Dermis microvascular lymphatic vessel endothelial cell (primary cell): ENCODE measurements around the gene FOS. TPM values are rescaled to one million over a fixed set of nuclear protein-coding genes. Genes with fewer than 3 reads are reported as not detected.
"Not testable (repeated sequence)": the region's sequence is repeated elsewhere in the genome, so short reads cannot be mapped to it uniquely, and the experiment has no call there.

Experiments
- DNase-seq, 2 donors: peaks; one replicate each; pipeline versions ENCODE4 v3.0.0 to v3.0.0-alpha.2; 2010; ENCODE audit warnings: low read depth in 2 of 2
- total RNA-seq: library from RNA; depleted of rRNA; stranded (reverse); fragments of >200 nt; gene quantifications from 2 replicates; pipeline ENCODE4 v1.2.1, GENCODE V29; 2014

The FOS gene
- total RNA-seq, 1 donor from 2014 or later, result 25.5 TPM

DNA sequence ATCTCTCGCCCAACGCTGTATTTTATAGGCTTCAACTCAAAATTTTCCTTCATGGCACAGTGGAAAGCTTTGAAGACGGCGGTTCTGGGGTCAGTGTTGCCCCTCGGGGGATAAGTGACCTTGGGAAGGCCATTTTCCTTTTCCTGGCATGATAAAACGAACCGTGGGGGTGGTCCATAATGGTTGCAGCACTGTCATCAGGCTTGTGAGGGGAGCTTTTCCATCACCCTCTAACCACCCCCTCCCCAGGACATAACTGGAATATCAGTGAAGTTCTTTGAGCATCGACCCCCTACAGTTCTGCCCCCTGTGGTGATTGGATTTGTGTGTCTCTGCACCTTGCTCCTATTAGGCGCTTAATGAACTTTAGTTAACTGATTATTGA, 16.0 kb downstream of the FOS start:
- DNase-seq, result peak in 1 of 2 donors; percentile 43

DNA sequence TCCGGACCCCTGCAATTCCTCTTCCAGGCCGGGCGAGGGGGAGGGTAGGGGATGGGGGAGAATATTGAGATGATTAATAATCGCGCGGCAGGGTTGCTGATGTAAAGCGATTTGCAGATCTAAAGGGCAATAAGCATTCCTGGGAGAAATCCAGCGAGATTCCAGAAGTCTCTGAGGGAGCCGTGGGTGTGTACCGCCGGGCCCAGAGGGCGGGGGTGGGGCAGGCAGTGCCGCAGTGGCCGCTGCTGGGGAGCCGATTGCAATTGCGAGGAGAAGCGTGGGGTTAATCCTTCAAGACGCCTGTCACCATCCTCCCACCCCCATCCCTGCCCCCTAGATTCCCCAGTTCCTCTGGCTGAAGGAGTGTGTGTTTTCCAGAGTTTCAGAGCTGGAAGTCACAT, 16.4 kb downstream of the FOS start:
- DNase-seq, result peak in 1 of 2 donors; percentile 52

DNA sequence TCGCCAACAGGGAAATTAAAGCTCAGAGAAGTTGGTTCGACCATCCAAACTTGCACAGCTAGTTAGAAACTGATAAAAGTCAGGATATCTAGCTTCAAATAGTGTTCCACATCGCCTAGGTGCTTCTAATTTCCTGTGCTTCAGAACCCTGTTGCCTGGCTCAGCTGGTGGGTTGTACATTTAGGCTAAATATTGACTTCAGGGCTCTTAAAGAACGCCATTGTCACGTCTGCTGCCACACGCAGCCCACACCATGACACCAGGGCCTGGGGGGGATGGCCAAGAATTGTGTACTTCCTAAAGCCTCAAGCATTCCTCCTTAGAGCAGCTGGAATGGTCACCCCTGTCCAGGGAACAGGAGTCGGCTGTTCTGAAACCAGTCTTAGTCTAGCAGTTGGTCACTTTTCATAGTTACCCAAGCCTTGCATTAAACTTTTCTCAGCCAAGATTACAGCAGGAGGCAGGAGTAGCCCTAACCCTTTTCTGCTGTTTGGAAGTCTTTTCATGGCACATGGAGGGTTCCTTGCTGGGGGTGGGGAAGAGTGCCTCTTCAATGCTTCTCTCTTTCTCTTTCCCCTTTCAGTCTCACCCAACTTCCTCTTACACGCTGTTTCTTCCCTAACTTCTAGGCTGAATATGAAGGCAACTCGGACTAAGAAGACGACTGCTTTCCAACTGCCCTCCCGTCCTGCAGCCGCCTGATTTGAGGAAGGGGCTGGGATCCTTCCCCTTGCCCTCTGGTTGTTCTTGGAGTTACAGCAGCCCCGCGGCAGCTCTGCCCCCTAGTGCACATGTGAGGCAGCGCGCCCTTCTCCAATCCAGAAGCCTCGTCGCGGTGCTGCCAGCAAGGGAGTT, 17.1 kb downstream of the FOS start:
- peak in 1 of 2 donors; percentile 79 for DNase-seq

GRCh38 chr14:75297411-75298040, 18.9 kb downstream of the FOS start:
- DNase-seq, result no peak

GRCh38 chr14:75298187-75298965, 19.7 kb downstream of the FOS start:
- DNase-seq, result no peak

- no peak for DNase-seq
Observed at GRCh38 chr14:75299059-75299458, 20.4 kb downstream of the FOS start.

DNA sequence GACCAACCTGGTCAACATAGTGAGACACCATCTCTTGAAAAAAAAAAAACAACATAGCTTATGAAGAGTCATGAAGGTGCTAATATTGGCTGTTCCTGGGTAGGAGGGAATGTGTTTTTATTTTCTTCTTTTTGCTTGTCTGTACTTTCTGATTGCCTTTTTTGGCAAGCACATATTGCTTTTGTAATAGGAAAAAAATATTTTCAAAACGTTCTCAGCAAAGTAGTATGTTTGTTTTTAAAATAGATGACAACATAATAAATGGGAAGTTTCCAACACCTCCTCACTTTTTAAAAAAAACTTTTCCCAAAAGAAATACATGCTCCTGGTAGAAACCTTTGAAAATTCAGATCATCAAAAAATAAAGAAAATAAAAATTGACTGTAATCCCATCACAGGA, 20.9 kb downstream of the FOS start:
- no peak for DNase-seq

GRCh38 chr14:75301666-75302325, 23.2 kb downstream of the FOS start:
- DNase-seq, result peak in 1 of 2 donors; percentile 66

- peak in 1 of 2 donors; percentile 77 for DNase-seq
Observed at GRCh38 chr14:75303381-75303789, 24.8 kb downstream of the FOS start.

DNA sequence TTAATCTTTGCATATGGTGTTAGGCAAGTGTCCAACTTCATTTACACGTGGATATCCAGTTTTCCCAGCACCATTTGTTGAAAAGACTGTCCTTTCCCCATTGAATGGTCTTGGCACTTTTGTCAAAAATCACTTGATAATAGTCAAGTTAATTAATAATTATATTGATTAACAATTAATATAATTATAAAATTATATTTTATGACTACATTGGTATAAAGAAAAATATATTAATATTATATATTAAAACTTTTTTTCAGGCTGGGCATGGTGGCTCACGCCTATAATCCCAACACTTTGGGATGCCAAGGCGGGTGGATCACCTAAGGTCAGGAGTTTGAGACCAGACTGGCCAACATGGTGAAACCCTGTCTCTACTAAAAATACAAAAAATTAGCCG, 27.8 kb downstream of the FOS start:
- not testable (repeated sequence) for DNase-seq

GRCh38 chr14:75306927-75307699, 28.5 kb downstream of the FOS start:
- DNase-seq, result no peak

DNA sequence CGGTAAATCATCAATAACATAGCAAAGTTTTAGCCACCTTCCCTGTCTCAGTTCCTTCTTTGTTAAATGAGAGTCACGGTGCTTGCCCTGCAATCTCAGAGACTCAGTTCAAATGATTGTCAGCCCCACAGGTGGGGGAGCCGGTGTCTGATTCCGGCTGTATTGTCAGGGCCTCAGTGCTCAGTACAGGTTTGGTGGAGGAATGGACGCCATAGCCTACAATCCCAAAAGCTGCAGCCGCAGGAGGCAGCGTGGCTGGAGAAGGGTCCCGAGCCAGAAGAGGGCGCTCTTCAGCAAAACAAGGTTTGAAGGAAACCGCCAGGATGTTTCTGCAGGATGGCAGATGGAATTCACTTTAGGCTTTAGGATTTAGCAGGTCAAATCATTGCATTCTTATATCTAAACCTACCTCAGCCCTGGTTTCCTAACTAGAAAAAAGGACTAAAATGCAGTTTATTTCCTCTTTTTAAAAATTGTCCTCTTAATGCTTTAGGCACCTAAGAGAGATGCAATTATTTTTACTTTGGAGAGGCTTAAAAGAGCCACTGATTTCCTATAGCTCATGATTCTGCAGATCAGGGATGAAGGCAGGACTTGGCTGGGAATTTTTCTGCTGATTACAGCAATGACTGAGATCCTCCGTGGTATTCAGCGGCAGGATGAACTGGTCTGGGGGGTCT, 29.2 kb downstream of the FOS start:
- peak; percentile 68 to 78 for DNase-seq

GRCh38 chr14:75308991-75309390, 30.4 kb downstream of the FOS start:
- DNase-seq, result not testable (repeated sequence)

DNA sequence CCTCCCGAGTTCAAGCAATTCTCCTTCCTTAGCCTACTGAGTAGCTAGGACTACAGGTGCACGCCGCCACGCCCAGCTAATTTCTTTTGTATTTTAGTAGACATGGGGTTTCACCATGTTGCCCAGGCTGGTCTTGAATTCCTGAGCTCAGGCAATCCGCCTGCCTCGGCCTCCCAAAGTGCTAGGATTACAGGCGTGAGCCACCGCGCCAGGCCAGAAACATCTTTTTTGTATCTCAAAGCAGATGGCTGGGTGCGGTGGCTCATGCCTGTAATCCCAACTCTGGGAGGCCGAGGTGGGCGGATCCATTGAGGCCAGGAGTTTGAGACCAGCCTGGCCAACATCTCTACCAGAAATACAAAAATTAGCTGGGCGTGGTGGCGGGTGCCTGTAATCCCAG, 30.9 kb downstream of the FOS start:
- not testable (repeated sequence) for DNase-seq

DNA sequence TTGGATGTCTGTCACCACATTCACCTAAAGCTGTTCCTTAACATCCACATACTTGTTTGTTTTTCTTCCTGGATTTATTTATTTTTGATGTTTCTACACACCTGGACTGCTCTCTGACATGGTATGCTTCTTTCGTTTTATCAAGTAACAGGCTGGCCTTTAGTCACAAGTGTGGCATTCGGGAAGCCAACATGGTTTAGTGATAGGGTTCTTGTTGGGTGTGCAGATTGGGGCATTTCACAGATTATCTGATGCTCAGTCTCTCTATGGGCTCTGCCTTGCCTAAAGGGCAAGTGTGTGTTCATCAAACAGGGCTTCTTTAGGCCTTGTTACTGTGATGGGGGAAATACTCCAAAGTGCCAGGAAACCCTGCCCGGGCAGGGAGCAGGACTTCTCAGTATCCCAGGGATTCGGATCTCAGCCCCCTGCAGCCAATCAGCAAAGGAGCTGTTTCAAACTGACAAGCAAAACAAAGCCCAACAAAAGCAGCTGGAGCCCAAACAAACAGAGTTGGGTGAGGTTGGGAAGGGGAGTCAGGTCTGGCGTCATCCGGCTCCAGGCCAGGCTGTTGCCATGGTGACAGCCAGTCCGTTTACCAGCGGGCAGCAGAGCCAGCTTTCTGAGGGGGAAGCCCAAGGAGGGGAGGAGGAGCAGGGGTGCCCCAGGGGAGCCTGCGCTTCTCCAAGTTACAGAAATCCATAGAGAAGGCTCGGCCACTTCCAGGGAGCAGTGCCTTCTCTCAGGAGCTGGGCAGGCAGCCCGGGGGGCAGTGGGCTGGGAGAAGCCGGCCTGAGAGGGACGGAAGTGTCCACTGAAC, 31.9 kb downstream of the FOS start:
- peak; percentile 84 to 93 for DNase-seq

GRCh38 chr14:75311356-75311755, 32.7 kb downstream of the FOS start:
- no peak for DNase-seq

- DNase-seq, result no peak
Observed at GRCh38 chr14:75312341-75312740, 33.7 kb downstream of the FOS start.

GRCh38 chr14:75313294-75313693, 34.7 kb downstream of the FOS start:
- DNase-seq, result no peak

DNA sequence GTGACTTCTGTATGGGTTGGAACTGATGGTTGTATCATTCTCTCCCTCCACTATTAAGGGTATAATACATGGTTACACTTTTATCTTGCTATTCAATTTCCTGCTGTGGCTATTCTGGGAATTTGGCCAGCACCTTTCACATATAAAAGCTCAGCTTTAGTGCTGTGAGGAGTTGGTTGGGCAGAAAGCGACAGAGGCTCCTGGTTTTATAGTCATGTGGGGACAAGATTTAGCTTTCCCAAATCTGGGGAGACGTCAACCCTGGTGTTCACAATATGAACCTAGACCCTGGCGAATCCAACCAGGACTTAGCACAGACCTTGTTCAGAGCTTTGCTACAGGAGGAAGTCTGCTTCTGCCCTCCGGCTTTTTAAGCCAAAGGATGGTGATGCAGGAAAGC, 36.5 kb downstream of the FOS start:
- DNase-seq, result peak in 1 of 2 donors; percentile 53
